Hepatocyte (in vitro differentiated cells): Measurements from ENCODE around the gene OR1F1. TPM values are rescaled to one million over a fixed set of nuclear protein-coding genes. Genes with fewer than 3 reads are reported as not detected.
"Not testable (repeated sequence)": the region's sequence is repeated elsewhere in the genome, so short reads cannot be mapped to it uniquely, and the experiment has no call there.

Experiments
- DNase-seq: peaks from one replicate; pipeline ENCODE4 v3.0.0-alpha.2; 2016; ENCODE audit warnings: low spot score
- H2AFZ ChIP-seq: fragments of 200-600 bp; sonication (generic); 2 replicates; pipeline ENCODE4 v1.6.0; 2016; ENCODE audit warnings: antibody characterized with exemption, mild to moderate bottlenecking
- H3K27ac ChIP-seq: fragments of 200-600 bp; sonication (generic); 2 replicates; pipeline ENCODE4 v1.5.1; 2016; ENCODE audit warnings: mild to moderate bottlenecking
- H3K27me3 ChIP-seq: fragments of 200-600 bp; sonication (generic); 2 replicates; pipeline ENCODE4 v1.6.1; 2016
- H3K36me3 ChIP-seq: fragments of 200-600 bp; sonication (generic); replicated peaks from 2 replicates; pipeline ENCODE4 v1.5.1; 2016; ENCODE audit warnings: low read depth; ENCODE audit not compliant: insufficient read depth
- H3K4me1 ChIP-seq: fragments of 200-600 bp; sonication (generic); 2 replicates; pipeline ENCODE4 v1.5.1; 2016; ENCODE audit warnings: mild to moderate bottlenecking, moderate library complexity; ENCODE audit not compliant: insufficient read depth
- H3K4me2 ChIP-seq: fragments of 200-600 bp; sonication (generic); 2 replicates; pipeline ENCODE4 v1.6.0; 2016
- H3K4me3 ChIP-seq: fragments of 200-600 bp; sonication (generic); 2 replicates; pipeline ENCODE4 v1.5.1; 2016; ENCODE audit warnings: mild to moderate bottlenecking
- H3K79me2 ChIP-seq: fragments of 200-600 bp; sonication (generic); 2 replicates; pipeline ENCODE4 v1.6.0; 2017; ENCODE audit warnings: mild to moderate bottlenecking
- H3K9me2 ChIP-seq: fragments of 200-600 bp; sonication (generic); replicated peaks from 2 replicates; pipeline ENCODE4 v1.6.0; 2017; ENCODE audit warnings: mild to moderate bottlenecking; ENCODE audit not compliant: insufficient read depth
- H3K9me3 ChIP-seq: fragments of 200-600 bp; sonication (generic); 2 replicates; pipeline ENCODE4 v1.5.1; 2016; ENCODE audit warnings: low read depth, mild to moderate bottlenecking
- H4K20me1 ChIP-seq: fragments of 200-600 bp; sonication (generic); 2 replicates; pipeline ENCODE4 v1.6.0; 2016; ENCODE audit warnings: mild to moderate bottlenecking; ENCODE audit not compliant: insufficient read depth, poor library complexity, severe bottlenecking
- EZH2 ChIP-seq: fragments of 200-600 bp; sonication (generic); IDR thresholded peaks from 2 replicates; pipeline ENCODE4 v1.6.1; 2016; ENCODE audit warnings: antibody characterized with exemption, mild to moderate bottlenecking, borderline replicate concordance
- EZH2phosphoT487 ChIP-seq: fragments of 200-600 bp; sonication (generic); IDR thresholded peaks from one replicate; pipeline ENCODE4 v1.6.1; 2018; ENCODE audit warnings: antibody characterized with exemption, mild to moderate bottlenecking, low read depth, moderate library complexity; ENCODE audit not compliant: unreplicated experiment, severe bottlenecking
- WGBS: methylation state at CpG from one replicate; pipeline ENCODE4 v1.1.6; 2016; ENCODE audit warnings: low lambda C conversion rate; ENCODE audit errors: missing lambda C conversion rate; 5-methylcytosine and 5-hydroxymethylcytosine counted together
- polyA plus RNA-seq: library from polyadenylated mRNA; unstranded; fragments of >200 nt; fragmentation: Nextera tagmentation; extraction: Ambion mirVana; gene quantifications from 2 replicates; pipeline ENCODE4 v1.2.1, GENCODE V29; 2016
- total RNA-seq: library from RNA; depleted of rRNA; stranded (reverse); fragments of >200 nt; gene quantifications from 2 replicates; pipeline ENCODE4 v1.2.3, GENCODE V29; 2014
- TF ChIP-seq, protein P1 (sequence below): fragments of 200-600 bp; sonication (generic); IDR thresholded peaks from 2 replicates; pipeline ENCODE4 v1.5.1; 2016; ENCODE audit warnings: antibody characterized with exemption, mild to moderate bottlenecking; ENCODE audit not compliant: poor library complexity

OR1F1 gene
- total and polyA plus RNA-seq, 2 experiments from 2014 or later, result not detected

- 72% methylated on average over 10 of the region's 10 CpGs for whole genome bisulfite sequencing
- no peak overlapping the region for H2AFZ ChIP-seq
Measured at GRCh38 chr16:3195975-3196374, 8.0 kb downstream of the OR1F1 start.

GRCh38 chr16:3197694-3198333 lies 9.8 kb downstream of the OR1F1 start:
- H3K79me2 ChIP-seq, H3K9me2 ChIP-seq, H3K36me3 ChIP-seq, H4K20me1 ChIP-seq, H3K4me2 ChIP-seq, H3K27ac ChIP-seq, DNase-seq, H3K4me1 ChIP-seq, H3K9me3 ChIP-seq, H2AFZ ChIP-seq, H3K4me3 ChIP-seq: not testable (repeated sequence)
- WGBS, result 60% methylated on average over 2 of the region's 3 CpGs
- peaks cover 12% of the 10 kb centered on the region for H3K27me3 ChIP-seq

More at GRCh38 chr16:3195975-3196374, 8.0 kb downstream of the OR1F1 start:
- Histone ChIP-seq H3K4me3 (no peak overlapping the region), H3K4me1 (peaks cover 3% of the 10 kb centered on the region), H3K79me2 (no peaks in the 10 kb centered on the region), H3K36me3 (no peaks in the 10 kb centered on the region), H4K20me1 (no peaks in the 10 kb centered on the region), H3K4me2 (no peak overlapping the region), H3K27me3 (peaks cover 29% of the 10 kb centered on the region), H3K9me3 (no peaks in the 10 kb centered on the region), H3K27ac (no peak overlapping the region), H3K9me2 (no peaks in the 10 kb centered on the region)
- TF ChIP-seq EZH2phosphoT487 (no peak), EZH2 (no peak)
- TF ChIP-seq, protein P1, sequence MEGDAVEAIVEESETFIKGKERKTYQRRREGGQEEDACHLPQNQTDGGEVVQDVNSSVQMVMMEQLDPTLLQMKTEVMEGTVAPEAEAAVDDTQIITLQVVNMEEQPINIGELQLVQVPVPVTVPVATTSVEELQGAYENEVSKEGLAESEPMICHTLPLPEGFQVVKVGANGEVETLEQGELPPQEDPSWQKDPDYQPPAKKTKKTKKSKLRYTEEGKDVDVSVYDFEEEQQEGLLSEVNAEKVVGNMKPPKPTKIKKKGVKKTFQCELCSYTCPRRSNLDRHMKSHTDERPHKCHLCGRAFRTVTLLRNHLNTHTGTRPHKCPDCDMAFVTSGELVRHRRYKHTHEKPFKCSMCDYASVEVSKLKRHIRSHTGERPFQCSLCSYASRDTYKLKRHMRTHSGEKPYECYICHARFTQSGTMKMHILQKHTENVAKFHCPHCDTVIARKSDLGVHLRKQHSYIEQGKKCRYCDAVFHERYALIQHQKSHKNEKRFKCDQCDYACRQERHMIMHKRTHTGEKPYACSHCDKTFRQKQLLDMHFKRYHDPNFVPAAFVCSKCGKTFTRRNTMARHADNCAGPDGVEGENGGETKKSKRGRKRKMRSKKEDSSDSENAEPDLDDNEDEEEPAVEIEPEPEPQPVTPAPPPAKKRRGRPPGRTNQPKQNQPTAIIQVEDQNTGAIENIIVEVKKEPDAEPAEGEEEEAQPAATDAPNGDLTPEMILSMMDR, result no peak
- DNase-seq, result no peak

DNA sequence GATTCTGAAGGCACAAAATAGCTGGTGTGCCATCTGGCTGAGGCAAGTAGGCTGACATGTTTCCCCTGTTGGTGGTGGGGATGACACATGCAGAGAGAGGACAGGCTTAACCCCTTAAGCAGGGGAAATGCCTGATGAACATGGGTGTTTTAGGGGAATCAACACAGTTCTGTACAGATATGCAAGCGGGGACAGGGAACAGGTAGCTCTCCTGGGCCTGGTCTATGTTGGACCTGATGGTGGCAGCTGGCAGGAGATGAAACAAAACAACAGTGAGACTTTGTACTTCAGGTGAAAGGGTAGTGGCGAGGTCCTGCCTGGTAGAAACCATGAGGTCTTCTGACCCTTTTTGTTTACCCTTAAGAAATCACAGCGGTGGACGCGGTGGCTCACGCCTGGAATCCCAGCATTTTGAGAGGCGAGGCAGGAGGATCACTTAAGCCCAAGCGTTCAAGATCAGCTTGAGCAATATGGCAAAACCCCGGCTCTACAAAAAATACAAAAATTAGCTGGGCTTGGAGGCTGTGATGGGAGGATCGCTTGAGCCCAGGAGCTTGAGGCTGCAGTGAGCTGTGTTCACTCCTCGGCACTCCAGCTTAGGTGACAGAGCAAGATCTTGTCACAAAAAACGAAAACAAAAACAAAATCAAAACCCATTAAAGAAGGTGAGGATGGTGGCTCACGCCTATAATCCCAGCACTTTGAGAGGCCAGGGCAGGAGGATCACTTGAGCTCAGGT lies 10.5 kb downstream of the OR1F1 start:
- H3K27me3 ChIP-seq, result peaks cover 12% of the 10 kb centered on the region
- H3K9me2 ChIP-seq, result no peaks in the 10 kb centered on the region
- H3K27ac ChIP-seq, result no peak overlapping the region
- no peaks in the 10 kb centered on the region for H3K9me3 ChIP-seq
- no peaks in the 10 kb centered on the region for H3K79me2 ChIP-seq
- no peak for DNase-seq
- no peaks in the 10 kb centered on the region for H3K4me1 ChIP-seq
- H3K36me3 ChIP-seq, result no peaks in the 10 kb centered on the region
- WGBS, result 82% methylated on average over 13 of the region's 13 CpGs
- H3K4me2 ChIP-seq, result no peak overlapping the region
- no peak overlapping the region for H3K4me3 ChIP-seq
- TF ChIP-seq, protein P1, result no peak
- TF ChIP-seq EZH2phosphoT487, result no peak
- TF ChIP-seq EZH2, result no peak
- no peaks in the 10 kb centered on the region for H4K20me1 ChIP-seq
- H2AFZ ChIP-seq, result no peak overlapping the region

GRCh38 chr16:3202903-3203539 lies 15.0 kb downstream of the OR1F1 start:
- H3K4me1 ChIP-seq, result no peaks in the 10 kb centered on the region
- no peaks in the 10 kb centered on the region for H3K9me3 ChIP-seq
- no peaks in the 10 kb centered on the region for H3K36me3 ChIP-seq
- H3K27me3 ChIP-seq, result no peaks in the 10 kb centered on the region
- DNase-seq, result no peak
- H2AFZ ChIP-seq, result no peak overlapping the region
- no peaks in the 10 kb centered on the region for H3K9me2 ChIP-seq
- no peak overlapping the region for H3K4me3 ChIP-seq
- H3K27ac ChIP-seq, result no peak overlapping the region
- H3K4me2 ChIP-seq, result no peak overlapping the region
- no peaks in the 10 kb centered on the region for H3K79me2 ChIP-seq
- no peaks in the 10 kb centered on the region for H4K20me1 ChIP-seq
- TF ChIP-seq, protein P1, result no peak
- TF ChIP-seq EZH2phosphoT487 (no peak), EZH2 (no peak)
- WGBS, result 73% methylated on average over 6 of the region's 6 CpGs

DNA sequence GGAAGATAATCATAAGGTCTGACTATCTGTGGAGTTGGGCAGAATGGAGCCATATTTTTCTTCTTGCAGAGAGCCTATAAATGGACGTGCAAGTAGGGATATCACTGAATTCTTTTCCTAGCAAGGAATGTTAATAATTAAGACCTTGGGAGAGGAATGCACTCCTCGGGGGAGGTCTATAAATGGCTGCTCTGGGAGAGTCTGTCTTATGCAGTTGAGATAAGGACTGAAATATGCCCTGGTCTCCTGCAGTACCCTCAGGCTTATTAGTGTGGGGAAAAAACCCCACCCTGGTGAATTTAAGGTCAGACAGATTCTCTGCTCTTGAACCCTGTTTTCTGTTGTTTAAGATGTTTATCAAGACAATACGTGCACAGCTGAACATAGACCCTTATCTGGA lies 17.9 kb downstream of the OR1F1 start:
- not testable (repeated sequence) for H3K27ac ChIP-seq, H3K9me3 ChIP-seq, DNase-seq, H3K4me2 ChIP-seq, H3K4me1 ChIP-seq, H3K79me2 ChIP-seq, H3K27me3 ChIP-seq, H4K20me1 ChIP-seq, H2AFZ ChIP-seq, H3K9me2 ChIP-seq, H3K36me3 ChIP-seq, H3K4me3 ChIP-seq
- WGBS, result 62% methylated on average over 3 of the region's 3 CpGs
